Stimulated activated naive CD8-positive, alpha-beta T cell treated with anti-CD3 and anti-CD28 coated beads, Interleukin-15, Interleukin-2, amounts not matched to agents 100 ng/mL and 50 ng/mL, for 24 hours (primary cell): Measurements from ENCODE around the gene ARPP21.
"Not testable (repeated sequence)": the region's sequence is repeated elsewhere in the genome, so short reads cannot be mapped to it uniquely, and the experiment has no call there.

ENCODE experiments used
- H3K27ac Mint-ChIP-seq: one replicate; pipeline ENCODE4 v1.8.0; 2021; ENCODE audit warnings: mild to moderate bottlenecking, mixed read lengths
- H3K27me3 Mint-ChIP-seq: one replicate; pipeline ENCODE4 v1.8.0; 2021; ENCODE audit warnings: mixed read lengths
- H3K36me3 Mint-ChIP-seq: one replicate; pipeline ENCODE4 v1.8.0; 2021; ENCODE audit warnings: low read depth, mixed read lengths
- H3K4me1 Mint-ChIP-seq: one replicate; pipeline ENCODE4 v1.8.0; 2021; ENCODE audit warnings: low read depth, mixed read lengths
- H3K4me3 Mint-ChIP-seq: one replicate; pipeline ENCODE4 v1.8.0; 2021; ENCODE audit warnings: mild to moderate bottlenecking, mixed read lengths
- H3K9me3 Mint-ChIP-seq: one replicate; pipeline ENCODE4 v1.8.0; 2021; ENCODE audit warnings: mixed read lengths

Gene ARPP21

GRCh38 chr3:35785234-35785888 lies 146.0 kb downstream of the ARPP21 start:
- H3K4me1 Mint-ChIP-seq: no peaks in the 10 kb centered on the region
- no peaks in the 10 kb centered on the region for H3K9me3 Mint-ChIP-seq
- no peaks in the 10 kb centered on the region for H3K27me3 Mint-ChIP-seq
- no peak overlapping the region for H3K27ac Mint-ChIP-seq
- H3K4me3 Mint-ChIP-seq: no peak overlapping the region
- H3K36me3 Mint-ChIP-seq: no peaks in the 10 kb centered on the region

DNA sequence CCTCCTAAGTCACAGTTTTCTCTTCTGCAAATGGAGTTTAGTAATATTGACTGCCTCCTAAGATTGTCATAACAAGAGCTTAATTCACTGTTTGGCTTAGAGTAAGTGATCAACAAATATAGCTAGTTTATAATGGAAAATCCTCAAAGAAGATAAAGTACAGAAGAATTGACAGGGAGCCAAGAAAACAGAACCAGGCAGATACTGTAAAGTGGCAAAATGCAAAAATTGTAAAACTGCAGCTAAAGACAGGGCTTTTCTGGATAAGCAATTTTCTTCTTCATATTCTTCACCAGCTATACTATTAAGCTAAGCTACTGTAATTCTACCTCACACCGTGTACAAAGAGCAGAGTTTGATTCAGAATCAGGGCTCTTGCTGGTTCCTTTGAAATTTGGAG lies 148.6 kb downstream of the ARPP21 start:
- H3K4me3 Mint-ChIP-seq: no peak overlapping the region
- no peaks in the 10 kb centered on the region for H3K36me3 Mint-ChIP-seq
- no peaks in the 10 kb centered on the region for H3K27me3 Mint-ChIP-seq
- H3K9me3 Mint-ChIP-seq: no peaks in the 10 kb centered on the region
- no peak overlapping the region for H3K27ac Mint-ChIP-seq
- no peaks in the 10 kb centered on the region for H3K4me1 Mint-ChIP-seq

GRCh38 chr3:35789042-35789831 lies 149.9 kb downstream of the ARPP21 start:
- no peaks in the 10 kb centered on the region for H3K27me3 Mint-ChIP-seq
- H3K4me3 Mint-ChIP-seq: no peak overlapping the region
- H3K4me1 Mint-ChIP-seq: no peaks in the 10 kb centered on the region
- no peaks in the 10 kb centered on the region for H3K9me3 Mint-ChIP-seq
- H3K27ac Mint-ChIP-seq: no peak overlapping the region
- no peaks in the 10 kb centered on the region for H3K36me3 Mint-ChIP-seq

GRCh38 chr3:35790764-35791163 lies 151.4 kb downstream of the ARPP21 start:
- H3K27ac Mint-ChIP-seq: no peak overlapping the region
- H3K4me3 Mint-ChIP-seq: no peak overlapping the region
- no peaks in the 10 kb centered on the region for H3K4me1 Mint-ChIP-seq
- H3K9me3 Mint-ChIP-seq: no peaks in the 10 kb centered on the region
- H3K36me3 Mint-ChIP-seq: no peaks in the 10 kb centered on the region
- H3K27me3 Mint-ChIP-seq: no peaks in the 10 kb centered on the region

GRCh38 chr3:35793667-35794066 lies 154.3 kb downstream of the ARPP21 start:
- Mint-ChIP-seq H3K27me3 (no peaks in the 10 kb centered on the region), H3K27ac (no peak overlapping the region), H3K4me3 (no peak overlapping the region), H3K4me1 (no peaks in the 10 kb centered on the region), H3K36me3 (no peaks in the 10 kb centered on the region), H3K9me3 (no peaks in the 10 kb centered on the region)

- H3K9me3 Mint-ChIP-seq: no peaks in the 10 kb centered on the region
- no peaks in the 10 kb centered on the region for H3K4me1 Mint-ChIP-seq
- no peaks in the 10 kb centered on the region for H3K36me3 Mint-ChIP-seq
- no peak overlapping the region for H3K4me3 Mint-ChIP-seq
- no peak overlapping the region for H3K27ac Mint-ChIP-seq
- H3K27me3 Mint-ChIP-seq: no peaks in the 10 kb centered on the region
Observed at GRCh38 chr3:35800960-35801459, 161.7 kb downstream of the ARPP21 start.

- no peak overlapping the region for H3K4me3 Mint-ChIP-seq
- H3K4me1 Mint-ChIP-seq: no peaks in the 10 kb centered on the region
- H3K27me3 Mint-ChIP-seq: no peaks in the 10 kb centered on the region
- no peaks in the 10 kb centered on the region for H3K36me3 Mint-ChIP-seq
- peaks cover 4% of the 10 kb centered on the region for H3K9me3 Mint-ChIP-seq
- no peak overlapping the region for H3K27ac Mint-ChIP-seq
Observed at GRCh38 chr3:35814531-35814930, 175.2 kb downstream of the ARPP21 start.

- not testable (repeated sequence) for H3K9me3 Mint-ChIP-seq, H3K4me3 Mint-ChIP-seq, H3K27ac Mint-ChIP-seq
Observed at GRCh38 chr3:35815796-35816195, 176.5 kb downstream of the ARPP21 start.

DNA sequence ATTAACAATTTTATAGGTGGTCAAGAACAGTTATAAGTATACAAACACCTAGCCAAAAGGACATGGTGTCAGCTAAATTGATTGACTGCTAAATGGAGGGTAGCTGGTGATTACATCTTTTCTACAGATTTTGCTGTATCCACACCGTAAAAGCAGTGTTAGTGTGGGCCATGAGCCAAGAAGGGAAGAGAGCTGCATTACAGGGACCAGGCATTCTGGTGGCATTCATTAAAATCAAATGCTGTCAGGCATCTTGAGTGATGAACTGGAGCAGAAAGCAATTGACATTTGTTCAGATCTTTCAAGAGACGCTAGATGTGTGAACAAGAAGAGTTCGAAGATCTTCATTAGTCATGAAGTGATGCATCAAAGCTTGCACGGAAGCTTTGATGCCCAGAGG lies 177.9 kb downstream of the ARPP21 start:
- Mint-ChIP-seq H3K27me3 (no peaks in the 10 kb centered on the region), H3K27ac (no peak overlapping the region), H3K4me3 (no peak overlapping the region), H3K4me1 (no peaks in the 10 kb centered on the region), H3K36me3 (no peaks in the 10 kb centered on the region), H3K9me3 (peaks cover 4% of the 10 kb centered on the region)

More at GRCh38 chr3:35815796-35816195, 176.5 kb downstream of the ARPP21 start:
- not testable (repeated sequence) for H3K36me3 Mint-ChIP-seq, H3K4me1 Mint-ChIP-seq, H3K27me3 Mint-ChIP-seq

- no peaks in the 10 kb centered on the region for H3K36me3 Mint-ChIP-seq
- no peak overlapping the region for H3K4me3 Mint-ChIP-seq
- peaks cover 14% of the 10 kb centered on the region for H3K9me3 Mint-ChIP-seq
- peaks cover 3% of the 10 kb centered on the region for H3K27me3 Mint-ChIP-seq
- H3K27ac Mint-ChIP-seq: no peak overlapping the region
- no peaks in the 10 kb centered on the region for H3K4me1 Mint-ChIP-seq
Observed at GRCh38 chr3:35832140-35832571, 192.8 kb downstream of the ARPP21 start.
